ENCODE measurements around the gene RAPGEF6.

- TF ChIP-seq CTCF (conservative IDR thresholded peaks at IDR 0.05; ENCODE audit: low read depth, low read length) = no peak
- TF ChIP-seq EZH2 (IDR thresholded peaks at IDR 0.05; ENCODE audit: borderline replicate concordance, low read depth, low read length, poor library complexity, severe bottlenecking) = no peak
Observed at GRCh38 chr5:131647048-131647769, 12.2 kb upstream of the RAPGEF6 start.

Measured in A673 (cell line).